Activated naive CD4-positive, alpha-beta T cell treated with anti-CD3 and anti-CD28 coated beads, Interleukin-2, amount 50 U/mL, for 16 hours (primary cell): ENCODE results near the gene ILDR1.
"Not testable (repeated sequence)": the region's sequence is repeated elsewhere in the genome, so short reads cannot be mapped to it uniquely, and the experiment has no call there.

ENCODE experiments used
- DNase-seq: peaks from one replicate; pipeline ENCODE4 v3.0.0-alpha.2; 2020

Gene ILDR1

DNA sequence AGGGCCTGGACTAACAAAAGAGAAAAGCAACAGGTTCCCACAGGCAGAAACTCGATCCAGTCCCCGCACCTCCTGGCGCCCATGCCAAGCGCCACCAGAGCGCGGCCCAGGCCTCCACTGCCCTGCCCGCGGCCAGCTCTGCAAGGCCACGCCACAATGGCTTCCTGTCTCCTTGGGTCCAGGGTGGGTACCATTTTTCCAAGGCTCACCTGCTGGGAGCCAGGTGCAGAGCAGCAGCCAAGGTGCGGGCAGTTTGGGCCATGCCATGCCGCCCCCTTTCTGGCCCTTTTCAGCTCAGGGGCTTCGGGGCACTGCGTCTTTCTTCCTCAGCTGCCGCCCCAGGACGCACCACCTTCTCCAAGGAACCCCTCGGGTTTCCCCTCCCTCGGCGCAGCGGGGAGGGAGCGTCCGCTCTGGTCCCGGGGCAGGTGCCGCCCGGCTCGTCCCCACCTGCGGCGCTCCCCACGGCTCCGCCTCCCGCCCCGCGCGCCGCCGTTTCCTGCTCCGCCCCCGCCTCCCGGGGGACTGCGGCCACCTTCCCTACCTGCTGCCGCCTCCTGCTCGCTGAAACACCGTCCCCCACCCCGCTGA lies at the start of gene ILDR1:
Gene ILDR1 (minus strand): TSS at position 437 of the 591 bp plus-strand sequence. CDS start 170 bp downstream, at position 267.
- no peak for DNase-seq

DNA sequence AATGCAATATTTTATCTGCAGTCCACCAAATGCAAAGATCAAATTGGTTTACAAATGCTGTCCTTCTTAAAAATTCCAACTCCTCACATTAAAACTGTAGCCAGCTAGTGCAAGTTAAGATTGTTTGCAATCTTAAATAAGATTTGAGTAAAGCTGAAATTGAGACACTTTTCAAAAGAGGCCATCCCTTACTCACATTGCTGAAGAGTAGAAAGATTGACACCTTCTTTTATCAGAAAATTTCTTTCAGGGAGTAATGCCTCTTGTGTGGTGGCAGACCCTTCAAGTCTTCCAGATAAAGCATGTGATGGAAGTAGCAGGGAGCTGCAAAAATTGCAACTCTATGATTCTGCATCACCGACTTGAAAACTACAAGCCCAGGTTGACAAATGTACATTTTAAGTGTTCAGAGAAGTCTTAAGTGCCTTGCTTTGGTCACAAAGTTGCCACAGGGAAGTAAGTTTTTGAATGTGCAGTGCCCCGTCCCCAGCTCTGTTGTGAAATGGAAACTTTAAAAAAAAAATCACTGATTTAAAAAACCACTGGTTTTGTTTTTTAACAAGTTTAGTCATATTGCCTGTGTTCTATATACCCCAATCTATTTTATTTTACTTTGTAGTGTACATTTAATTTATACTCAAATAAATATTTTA lies 45.7 kb upstream of the ILDR1 start:
- no peak for DNase-seq

DNA sequence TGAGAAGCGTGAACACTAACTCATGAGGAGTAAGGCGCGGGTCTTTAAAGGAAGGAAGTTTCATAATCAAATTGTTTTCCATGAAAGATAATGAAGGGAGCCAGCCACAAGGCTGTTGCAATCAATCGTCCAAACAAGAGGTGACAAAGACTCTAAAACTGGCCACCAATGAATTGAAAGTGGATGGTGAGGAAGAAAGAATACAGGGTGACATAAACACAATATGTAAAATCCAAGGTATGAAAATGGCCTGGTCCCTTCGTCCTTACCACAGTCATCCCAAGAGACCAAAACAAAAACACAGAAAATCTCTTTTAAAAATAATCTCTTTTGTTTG lies 45.1 kb upstream of the ILDR1 start:
- no peak for DNase-seq

DNA sequence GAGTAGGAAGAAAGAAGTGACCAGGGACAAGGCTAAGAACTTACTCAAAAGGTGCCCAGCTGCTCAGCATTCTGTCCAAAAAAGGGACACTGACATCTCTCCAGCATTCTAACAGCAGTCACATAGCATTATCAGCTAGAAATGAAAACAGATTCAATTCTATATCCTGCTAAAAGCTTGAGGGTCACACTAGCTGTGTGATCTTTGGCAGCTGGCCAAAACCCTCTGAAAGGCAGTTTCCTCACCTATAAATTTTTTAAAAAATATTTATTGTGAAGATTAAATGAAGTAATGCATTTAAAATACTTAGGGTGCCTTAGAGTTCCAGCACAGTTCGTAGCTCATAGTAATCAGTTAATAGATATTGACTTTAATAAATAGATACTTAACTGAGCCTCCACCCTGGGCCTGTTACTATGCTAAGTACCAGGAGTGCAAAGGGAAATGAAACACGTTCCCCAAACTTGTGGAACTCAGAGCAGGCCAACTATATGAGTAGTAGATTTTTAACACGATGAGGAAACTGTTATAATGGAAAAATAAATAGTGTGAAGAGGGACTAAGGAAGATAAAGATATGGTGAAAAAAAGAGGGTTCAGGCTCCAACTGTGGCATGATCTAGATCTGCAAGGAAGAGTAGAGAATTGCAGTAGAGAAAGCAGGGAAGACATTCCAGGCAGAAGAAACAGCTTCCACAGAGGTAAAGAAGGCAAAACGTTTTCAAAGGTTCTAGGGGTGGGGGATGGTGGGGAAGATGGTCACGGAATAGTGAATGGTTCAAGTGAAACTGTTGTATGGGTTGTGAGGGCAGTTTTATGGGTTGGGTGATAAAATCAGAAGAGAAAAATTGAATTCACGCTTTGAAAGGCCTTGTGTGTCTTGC lies 44.5 kb upstream of the ILDR1 start:
- DNase-seq: no peak

DNA sequence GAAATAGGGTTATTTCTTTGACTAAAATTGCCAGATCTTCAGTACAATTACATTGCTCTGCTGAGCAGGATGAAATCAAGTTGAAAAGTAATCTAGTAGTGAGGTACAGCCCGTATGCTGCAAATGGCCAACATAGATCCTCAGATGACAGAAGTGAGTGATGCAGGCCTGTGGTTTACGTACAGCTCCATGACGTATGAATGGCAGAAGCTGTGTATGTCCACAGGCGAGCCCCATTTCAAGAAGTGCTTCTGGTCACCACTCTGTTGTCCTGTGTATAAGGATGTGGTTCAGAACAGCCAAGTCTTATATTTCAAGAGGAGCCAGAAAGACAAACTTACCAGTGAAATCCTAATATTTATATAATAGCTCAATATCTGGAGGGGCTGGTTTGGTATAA lies 42.3 kb upstream of the ILDR1 start:
- DNase-seq: no peak

DNA sequence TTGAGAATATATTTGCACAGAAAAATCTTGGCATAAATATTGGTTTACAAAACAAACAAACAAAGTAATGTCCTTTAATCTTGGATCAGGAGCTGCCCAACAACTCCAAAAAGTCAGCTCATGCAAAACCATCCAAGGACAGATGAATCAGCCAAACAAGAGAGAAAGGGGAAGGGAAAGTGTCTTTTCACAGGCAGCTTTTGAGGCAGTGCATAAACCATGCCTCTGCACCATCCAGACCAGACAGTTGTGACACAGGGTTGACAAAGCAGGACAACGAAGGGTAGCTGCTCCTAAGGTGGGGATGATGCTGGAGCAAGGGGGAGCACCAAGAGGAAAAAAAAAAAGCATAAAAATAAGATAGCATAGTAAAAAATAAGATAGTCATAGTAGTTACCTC lies 41.9 kb upstream of the ILDR1 start:
- no peak for DNase-seq

DNA sequence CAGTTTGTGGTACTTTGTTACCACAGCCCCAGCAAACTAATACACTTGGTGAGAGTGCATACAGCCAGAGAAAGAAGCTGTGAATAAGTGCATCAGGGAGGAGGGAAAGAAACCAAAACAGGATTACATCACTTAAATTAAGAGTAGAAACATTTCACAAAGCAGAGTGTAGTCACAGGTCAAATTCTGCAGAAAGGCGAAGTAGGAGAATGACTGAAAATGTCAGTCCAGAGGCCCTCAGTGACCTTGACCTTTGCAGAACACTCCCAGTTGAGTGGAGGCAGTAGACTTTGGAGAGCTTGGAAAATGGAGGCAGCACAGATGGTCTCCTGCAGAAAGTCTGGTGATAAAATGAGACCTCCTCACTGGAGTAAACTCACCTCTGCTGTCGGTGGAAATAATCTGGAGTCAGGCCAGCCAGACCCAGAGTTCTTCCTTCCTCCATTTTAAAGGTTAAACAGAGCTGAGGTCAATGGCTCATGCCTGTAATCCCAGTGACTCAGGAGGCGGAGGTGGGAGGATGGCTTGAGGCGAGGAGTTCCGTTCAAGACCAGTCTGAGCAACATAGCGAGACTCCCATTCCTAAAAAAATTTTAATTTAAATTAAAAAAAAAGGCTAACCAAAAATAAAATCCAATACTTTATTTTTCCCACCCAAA lies 38.1 kb upstream of the ILDR1 start:
- no peak for DNase-seq

DNA sequence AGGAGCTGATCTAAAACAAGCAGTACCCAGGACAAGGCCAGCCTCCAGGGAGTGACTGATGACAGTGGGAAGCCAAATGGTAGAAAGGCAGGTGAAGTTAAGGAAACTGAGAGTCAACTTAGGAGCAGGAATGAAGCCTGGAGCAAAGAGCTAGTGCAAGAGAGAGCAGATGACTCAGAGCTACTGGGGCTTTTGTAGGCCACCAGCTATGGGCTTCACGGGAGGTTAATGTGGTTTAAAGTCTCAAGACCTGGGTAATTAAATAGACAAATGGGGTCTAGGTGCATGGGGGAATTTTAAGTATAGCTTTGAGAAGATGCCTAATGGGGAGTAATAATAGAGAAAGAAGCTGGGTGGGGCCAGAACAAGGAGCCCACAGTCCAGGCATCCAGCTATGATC lies 36.2 kb upstream of the ILDR1 start:
- DNase-seq: no peak

DNA sequence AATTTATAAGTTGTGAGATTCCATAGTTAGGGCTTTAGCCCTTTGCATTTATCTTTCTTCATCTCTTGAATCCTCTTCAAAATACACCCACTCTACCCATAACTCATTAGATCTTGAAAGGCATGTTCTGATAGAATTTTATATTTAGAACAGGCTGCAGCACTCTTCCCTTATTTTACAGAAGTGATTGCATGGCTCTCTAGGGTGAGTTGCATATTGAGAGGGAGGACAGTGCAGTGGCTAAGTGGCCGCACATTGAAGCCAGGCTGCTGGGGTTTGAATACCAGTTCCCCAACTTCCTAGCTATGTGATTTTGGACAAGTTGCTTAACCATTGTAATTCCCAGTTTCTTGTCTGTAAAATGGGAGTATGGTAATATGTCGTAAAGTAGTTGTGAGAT lies 35.6 kb upstream of the ILDR1 start:
- no peak for DNase-seq

DNA sequence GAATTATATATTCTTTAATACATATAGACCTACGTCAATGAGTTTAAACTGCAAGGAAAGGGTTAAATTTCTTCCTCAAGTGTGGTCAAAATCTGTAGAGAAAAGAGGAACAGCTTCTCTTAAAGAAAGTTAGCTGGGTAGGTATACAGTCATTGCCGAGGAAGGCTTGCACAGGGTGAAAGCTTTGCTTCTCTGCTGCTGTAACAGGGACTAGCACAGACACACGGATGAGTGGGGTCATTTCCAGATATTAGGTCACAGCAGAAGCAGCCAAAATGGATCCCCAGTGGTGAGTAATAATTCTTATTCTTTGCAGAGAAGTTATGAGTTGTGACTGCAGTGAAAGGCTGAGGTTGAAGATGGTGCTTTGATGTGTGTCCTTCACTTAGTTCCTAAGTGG lies 33.2 kb upstream of the ILDR1 start, which contains the start of gene CD86:
Gene CD86 (plus strand): TSS at position 148 of the 400 bp plus-strand sequence. CDS start 128 bp downstream, at position 276.
- no peak for DNase-seq

DNA sequence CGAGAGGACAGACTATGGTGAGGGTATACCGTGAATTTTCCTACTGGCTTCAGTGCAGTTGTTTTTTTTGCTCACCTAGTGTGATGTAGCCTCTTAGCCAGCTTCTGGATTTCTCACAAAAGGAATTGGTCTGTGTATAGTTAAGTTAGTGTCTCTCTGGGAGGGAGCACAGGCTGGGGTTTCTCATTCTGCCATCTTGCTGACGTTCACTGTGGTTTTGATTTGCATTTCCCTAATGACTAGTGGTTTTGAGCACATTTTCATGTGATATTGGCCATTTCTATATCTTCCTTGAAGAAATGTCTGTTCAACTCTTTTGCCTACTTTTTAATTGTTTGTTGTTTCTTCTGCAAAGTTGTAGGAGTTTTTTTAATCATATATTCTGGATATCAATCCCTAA lies 30.9 kb upstream of the ILDR1 start:
- no peak for DNase-seq

DNA sequence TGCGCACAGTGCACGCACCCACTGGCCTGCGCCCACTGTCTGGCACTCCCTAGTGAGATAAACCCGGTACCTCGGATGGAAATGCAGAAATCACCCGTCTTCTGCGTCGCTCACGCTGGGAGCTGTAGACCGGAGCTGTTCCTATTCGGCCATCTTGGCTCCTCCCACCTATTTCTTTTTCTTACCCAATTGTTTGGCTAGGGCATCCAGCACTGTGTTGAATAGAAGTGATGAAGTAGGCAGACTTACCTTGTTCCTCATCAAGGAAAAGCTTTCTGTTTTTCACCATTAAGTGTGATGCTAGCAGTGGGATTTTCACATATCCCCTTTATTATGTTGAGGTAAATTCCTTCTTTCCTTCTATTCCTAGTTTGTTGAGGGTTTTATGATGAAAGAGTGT lies 25.7 kb upstream of the ILDR1 start:
- DNase-seq: not testable (repeated sequence)

DNA sequence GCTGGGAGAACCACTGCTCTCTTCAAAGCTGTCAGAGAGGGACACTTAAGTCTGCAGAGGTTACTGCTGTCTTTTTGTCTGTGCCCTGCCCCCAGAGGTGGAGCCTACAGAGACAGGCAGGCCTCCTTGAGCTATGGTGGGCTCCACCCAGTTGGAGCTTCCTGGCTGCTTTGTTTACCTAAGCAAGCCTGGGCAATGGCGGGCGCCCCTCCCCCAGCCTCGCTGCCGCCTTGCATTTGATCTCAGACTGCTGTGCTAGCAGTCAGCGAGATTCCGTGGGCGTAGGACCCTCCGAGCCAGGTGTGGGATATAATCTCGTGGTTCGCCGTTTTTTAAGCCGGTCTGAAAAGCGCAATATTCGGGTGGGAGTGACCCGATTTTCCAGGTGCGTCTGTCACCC lies 25.2 kb upstream of the ILDR1 start:
- not testable (repeated sequence) for DNase-seq

DNA sequence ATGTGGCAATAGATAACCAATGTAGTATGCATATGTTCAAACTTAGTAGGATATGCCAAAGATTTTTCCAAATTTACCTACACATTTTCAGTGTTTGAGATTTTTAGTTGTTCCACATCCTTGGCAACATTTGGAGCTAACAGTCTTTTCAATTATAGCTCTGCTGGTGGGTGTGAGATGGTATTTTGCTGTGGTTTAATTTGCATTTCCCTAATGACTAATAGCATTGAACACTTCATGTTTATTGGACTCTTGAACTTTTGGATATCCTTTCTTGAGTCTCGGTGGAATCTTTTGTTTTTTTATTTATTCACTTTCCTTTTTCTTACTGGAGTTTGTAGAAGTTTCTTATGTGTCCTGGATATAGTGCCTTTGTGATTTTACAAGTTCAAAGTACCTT lies 11.0 kb upstream of the ILDR1 start:
- DNase-seq: no peak

DNA sequence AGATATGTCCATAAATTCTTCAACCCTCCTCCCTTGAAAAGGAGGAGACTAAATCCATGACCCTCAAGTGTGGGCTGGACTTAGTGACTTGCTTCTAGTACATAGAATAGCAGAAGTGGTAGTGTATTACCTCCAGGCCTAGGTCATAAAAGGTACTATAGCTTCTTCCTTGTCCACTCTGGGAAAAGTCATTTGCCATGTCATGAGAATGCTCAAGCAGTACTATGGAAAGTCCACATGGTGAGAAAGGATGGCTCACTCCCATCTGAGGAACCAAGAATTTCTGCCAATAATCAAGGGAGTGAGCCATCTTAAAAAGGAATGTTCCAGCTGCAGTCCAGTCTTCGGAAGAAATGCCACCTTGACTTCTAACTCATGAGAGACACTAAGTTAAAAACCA lies 10.5 kb upstream of the ILDR1 start:
- DNase-seq: no peak

DNA sequence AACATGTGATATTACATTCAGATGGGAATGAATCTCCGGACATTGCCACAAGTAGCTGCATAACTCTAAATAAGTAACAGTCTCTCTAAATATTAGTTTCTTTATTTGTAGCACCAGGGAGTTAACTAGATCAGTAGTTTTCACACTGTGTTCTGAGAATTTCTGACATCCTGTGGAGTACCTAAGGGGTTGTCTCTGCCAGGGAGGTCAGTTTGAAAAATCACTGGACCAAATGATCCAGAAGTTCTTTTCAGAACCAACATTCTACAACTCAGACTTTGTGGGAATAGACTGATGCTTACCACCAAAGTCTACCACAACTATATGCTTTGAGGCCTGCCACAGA lies 9.0 kb upstream of the ILDR1 start:
- no peak for DNase-seq

DNA sequence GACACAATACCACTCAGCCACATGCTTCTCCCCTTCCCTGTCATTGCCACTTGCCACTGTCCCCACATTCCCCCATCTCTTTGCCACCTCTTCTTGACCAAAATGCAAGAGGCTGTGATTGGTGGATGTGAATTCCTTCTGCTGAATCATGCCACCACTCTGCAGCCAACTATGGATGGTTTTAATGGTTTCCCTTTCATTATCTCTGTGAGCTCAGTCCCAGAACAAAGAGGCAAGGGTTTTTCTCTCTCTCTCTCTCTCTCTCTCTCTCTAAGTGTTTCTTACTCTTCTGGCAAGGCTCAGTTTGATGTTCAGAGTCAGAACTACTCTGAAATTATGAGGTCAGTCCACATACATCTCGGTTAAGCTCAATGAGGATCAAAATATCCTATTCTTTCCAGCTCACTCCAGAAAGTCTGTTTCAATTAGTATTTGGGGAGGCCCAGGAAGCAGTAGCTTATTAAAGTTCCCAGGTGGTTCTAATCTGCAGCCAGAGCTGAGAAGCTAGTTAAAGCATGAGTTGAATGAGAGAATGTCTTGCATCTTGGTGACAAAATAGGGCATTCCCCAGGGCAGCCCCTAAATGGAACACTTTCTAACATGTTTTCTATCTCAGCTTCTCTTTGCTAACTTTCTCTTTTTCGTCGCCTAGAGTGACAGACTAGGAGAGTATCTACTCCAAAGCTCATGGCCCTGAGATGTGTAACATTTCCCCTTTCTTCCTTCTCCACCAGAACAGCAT lies 8.5 kb upstream of the ILDR1 start:
- no peak for DNase-seq

DNA sequence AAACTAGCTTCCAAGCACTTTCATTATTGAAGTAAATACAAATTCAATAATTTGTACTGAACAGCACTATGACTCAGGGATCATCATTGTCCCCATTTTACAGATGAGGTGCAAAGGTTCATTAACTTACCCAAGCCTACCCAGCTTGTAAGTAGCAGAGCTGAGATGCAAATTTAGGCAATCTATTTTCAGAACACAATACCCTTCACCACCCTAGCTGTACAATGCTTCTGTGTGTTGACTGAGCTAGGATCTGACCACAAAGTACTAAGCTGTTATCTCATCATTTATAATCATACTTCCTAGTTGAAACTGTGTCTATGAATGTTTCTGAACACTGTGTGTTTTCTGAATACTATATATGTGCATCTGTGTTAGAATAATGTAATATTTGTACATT lies 3.2 kb upstream of the ILDR1 start:
- DNase-seq: no peak

DNA sequence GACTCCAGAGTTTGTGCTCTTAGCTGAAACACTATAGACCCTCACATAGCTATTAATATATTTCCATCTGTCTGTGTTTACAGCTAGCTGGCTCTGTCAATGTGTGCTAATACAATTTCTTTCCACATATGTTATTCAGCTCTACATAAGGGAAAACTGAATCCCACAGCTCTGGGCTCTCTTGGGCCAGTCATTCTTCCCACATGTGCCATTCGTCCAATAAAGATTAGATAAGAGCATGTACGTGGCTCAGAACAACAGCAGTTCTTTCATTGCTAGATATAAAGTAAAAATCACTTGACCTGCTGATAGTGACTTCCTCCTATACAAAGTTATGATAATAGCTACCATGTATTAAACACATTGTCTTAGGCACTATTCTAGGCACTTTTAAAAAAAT lies 2.8 kb upstream of the ILDR1 start:
- no peak for DNase-seq

DNA sequence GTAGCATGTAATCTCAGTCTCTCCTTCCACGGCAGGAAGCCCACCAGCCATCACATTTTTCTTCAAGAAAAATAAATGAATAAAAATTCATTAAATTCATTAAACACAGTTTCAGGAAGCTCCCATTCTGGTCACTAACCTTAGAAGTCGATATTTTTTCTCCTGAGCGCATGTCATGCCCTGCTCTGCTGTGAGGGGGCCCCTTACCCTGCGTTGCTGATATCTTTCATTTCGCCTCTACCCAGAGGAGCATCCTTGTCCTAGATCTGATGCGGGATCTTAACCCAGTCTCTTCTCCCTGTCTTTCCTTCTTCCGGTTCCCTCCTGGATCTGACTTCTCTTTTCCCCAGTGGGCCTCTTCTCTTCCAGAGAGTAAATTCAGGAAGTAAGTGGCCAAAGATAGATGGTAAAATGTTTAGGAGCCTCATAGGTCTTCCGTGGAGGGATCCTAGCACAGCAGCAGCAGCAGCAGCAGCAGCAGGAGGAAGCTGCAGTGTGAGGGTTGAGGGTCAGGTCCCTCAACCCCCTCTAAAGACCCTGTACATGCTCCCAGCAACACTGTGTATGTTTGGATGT lies 1.4 kb upstream of the ILDR1 start:
- no peak for DNase-seq

DNA sequence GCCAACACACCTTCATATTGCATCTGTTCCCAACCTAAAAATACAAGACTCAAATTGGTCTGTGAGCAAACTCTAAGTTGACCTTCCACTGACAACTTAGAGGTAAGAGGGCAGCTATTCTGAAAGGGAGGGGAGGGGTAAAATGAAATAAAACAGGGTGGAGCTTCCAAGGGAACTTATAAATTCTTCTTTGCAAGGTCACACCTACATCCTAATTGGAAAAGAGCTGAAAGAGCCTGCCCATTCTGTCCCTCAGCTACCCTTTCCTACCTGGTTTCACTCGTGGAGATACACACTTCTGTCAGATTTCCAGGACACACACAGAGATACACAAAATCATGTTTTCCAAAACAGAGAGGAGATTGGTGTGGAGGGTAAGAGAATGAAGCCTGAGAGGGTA lies 1.0 kb downstream of the ILDR1 start:
- no peak for DNase-seq

DNA sequence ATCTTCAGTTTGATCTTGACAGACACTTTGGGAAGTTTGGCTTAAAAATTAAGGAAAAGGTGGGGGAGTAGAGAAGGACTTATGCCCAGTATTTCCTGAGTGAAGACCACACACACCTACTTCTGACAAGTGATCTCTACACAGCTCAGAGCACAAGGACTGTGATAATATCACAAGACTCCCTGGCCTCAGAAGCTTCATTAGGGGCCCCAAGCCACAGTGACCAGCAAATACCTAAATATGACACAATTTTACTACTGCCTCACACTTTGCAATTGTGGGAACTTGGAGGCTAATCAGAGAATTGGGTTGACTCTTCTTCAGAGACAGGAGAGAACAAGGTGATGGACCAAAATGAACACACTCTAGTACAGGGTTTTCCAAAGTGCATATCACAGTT lies 2.6 kb downstream of the ILDR1 start:
- no peak for DNase-seq

DNA sequence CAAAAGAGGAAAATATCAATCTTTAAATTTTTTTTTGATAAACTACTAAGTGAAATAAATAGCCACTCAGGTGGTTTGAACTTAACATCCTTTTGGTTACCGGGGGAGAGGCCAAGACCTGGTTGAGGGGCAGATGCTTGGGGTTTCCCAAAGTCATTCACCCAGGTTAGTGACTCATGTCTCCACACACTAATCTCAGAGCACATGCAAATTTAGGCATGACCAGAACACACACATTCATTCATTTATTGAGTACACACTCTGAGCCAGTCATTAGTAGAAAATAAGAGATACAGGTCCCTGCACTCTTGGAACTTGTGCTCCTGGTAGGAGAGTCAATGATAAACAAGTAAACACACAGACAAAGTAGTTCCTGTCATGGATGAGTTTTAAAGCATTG lies 7.3 kb downstream of the ILDR1 start:
- no peak for DNase-seq
